Right renal cortex interstitium (tissue), 3 donors: ENCODE measurements around the gene BPIFB6. TPM values are rescaled to one million over a fixed set of nuclear protein-coding genes. Genes with fewer than 3 reads are reported as not detected.

Experiments used
- DNase-seq, 3 donors: peaks; one replicate each; pipeline ENCODE4 v3.0.0-alpha.2; 2013; ENCODE audit warnings: low read depth in 3 of 3, low spot score in 2 of 3
- polyA plus RNA-seq, 3 donors: library from polyadenylated mRNA; unstranded; fragments of 120-200 nt; gene quantifications; one replicate each; pipeline ENCODE4 v1.2.1, GENCODE V29; 2013; ENCODE audit not compliant: insufficient read length in 3 of 3

The BPIFB6 gene
- not detected for polyA plus RNA-seq

DNA sequence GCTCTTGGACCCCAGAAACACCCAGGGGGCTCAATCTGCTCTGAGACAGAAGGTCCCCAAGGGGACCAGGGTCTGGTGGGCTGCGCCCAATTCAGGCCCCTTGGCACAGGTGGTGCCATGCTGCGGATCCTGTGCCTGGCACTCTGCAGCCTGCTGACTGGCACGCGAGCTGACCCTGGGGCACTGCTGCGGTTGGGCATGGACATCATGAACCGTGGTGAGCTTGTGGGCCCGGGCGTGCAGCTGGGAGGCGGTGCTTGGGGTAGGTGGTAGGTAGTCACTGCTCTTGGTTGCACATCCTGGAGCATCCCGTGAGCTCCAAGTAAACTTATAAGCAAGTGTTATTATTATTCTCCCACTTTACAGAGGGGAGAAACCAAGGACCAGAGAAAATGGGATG, at the start of gene BPIFB6:
Gene BPIFB6, plus strand, starts transcription at position 118 of the 400 bp plus-strand sequence. Its CDS starts 0 bp downstream, at position 118.
- DNase-seq: no peak

DNA sequence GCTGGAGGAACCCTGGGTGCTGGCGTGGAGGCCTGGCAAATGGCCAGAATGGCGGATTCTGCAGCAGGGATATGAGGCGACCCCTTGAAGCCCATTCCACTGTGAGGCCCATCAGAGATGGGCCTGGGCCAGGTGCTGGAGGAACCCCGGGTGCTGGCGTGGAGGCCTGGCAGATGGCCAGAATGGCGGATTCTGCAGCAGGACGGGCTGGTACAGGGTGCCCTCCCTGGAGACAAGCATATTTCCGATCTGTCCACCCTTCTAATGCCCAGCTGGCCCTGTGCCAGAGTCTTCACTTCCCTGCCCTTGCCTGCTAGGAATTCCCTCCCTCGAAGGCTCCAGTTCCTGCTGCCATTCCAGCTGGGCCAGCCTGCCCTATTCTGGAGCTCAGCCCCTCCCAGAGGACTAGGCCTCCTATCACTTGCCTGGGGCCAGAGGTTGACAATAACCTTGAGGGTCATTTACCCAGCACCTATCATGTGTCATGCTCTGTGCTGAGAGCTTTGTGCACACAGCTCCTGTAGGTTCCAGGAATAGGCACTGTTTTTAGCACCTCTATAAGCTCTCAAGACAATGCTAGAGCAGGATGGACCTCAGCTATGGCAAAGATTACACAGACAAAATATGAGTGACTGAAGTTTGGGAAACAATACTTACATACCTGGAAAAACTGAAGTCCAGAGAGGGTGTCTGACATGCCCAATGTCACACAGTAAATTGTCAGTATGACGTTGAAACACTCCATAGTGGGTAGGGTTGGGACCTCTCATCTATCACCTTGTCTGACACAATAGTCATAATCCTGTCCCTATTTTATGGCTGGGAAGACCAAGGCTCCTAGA, 48.6 kb upstream of the BPIFB6 start:
- DNase-seq: peak in 2 of 3 donors; percentile 7 to 10

DNA sequence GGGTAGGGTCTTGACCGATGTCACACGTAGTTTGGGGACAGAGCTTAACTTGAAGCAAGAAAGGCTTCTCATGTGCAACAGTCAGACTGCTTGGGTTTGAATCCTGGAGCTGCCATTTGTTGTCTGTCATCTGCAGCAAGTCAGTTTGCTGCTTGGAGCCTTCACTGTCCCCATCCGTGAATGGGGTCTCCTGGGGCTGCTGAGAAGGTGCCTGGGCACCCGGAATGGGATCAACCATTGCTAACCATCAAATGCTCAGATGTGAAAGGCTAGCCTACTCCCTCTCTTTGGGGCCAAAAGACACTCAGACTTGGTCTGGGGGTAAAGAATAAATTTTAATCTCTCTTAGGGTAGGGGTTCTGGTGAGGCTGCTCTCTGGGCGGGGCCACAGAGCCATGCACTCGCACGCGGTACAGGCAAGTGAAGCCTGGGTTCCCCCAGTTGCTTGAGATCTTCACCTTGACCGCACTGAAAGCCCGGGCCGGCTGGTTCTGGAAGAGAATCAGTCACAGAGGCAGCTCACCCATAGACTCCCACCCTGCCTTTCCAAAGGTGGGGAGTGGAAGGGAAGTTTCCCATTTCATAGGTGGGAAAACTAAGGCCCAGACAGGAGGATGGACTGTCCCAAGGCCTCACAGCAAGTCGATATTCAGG, 47.9 kb upstream of the BPIFB6 start:
- DNase-seq: no peak

- DNase-seq: no peak
These were observed 47.3 kb upstream of the BPIFB6 start for GRCh38 chr20:32984196-32984595.

GRCh38 chr20:32984631-32985354, 46.7 kb upstream of the BPIFB6 start:
- DNase-seq: no peak

DNA sequence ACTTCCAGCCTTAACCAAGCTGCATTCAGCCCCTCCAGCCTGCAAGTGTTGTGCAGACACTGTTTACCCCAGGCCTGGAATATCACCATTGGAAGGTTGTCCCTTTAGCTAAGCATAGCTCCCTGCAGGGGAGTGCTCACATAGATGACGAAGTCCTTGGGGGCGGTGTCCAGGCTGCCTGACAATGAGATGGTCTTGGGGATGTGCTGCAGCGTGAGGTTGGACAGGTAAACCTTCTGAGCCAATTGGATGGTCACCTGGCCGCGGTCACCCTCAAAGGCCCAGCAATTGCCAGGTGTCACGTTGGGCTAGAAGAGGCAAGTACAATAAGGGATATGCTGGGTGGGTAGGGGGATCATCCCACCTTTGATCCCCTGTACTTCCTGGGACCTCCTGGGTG, 45.9 kb upstream of the BPIFB6 start:
- no peak for DNase-seq

GRCh38 chr20:32986331-32986966, 45.0 kb upstream of the BPIFB6 start:
- DNase-seq: no peak

- no peak for DNase-seq
These were observed 44.2 kb upstream of the BPIFB6 start for GRCh38 chr20:32987044-32987825.

GRCh38 chr20:32988008-32988407, 43.4 kb upstream of the BPIFB6 start:
- no peak for DNase-seq

- no peak for DNase-seq
These were observed 41.8 kb upstream of the BPIFB6 start for GRCh38 chr20:32989507-32990283.

DNA sequence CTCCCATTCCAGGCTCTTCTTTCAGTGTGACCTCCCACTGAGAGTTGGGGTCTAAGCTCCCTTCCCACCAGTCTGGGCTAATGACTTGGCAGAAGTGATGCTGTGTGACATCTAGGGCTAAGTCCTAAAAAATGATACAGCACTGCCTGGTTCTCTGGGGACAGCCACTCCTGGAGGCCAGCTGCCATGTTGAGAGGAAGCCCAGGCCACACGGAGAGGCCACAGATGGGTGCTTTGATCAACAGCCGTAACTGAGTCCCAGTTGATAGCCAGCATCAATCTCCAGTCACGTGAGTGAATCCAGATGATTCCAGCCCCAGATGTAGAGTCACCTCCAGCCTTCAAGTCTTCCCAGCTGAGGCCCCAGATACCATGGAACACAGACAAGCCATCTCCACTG, 41.0 kb upstream of the BPIFB6 start:
- DNase-seq: no peak

GRCh38 chr20:32991383-32991782, 40.1 kb upstream of the BPIFB6 start:
- DNase-seq: no peak

- no peak for DNase-seq
These were observed 39.4 kb upstream of the BPIFB6 start for GRCh38 chr20:32991792-32992641.

GRCh38 chr20:32993496-32994050, 37.9 kb upstream of the BPIFB6 start:
- DNase-seq: no peak

- no peak for DNase-seq
These were observed 35.6 kb upstream of the BPIFB6 start for GRCh38 chr20:32995802-32996201.

DNA sequence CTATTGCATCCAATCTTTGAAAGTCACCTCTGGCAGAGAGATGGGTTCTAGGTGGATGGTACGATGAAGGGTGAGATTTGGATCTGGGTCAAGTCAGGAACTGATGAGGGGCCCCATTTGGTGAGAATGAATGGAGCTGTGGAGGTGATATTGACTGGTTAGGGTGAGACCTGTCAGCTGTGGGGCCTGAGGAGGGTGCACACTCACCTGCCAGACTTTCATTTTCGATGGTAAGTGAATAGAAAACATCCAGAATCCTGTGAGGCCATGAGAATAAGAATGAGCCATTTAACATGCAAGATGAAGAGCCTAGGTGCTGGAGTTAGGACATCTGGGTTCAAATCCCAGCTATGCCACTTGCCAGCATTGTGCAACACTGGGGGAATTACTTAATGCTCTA, 34.0 kb upstream of the BPIFB6 start:
- no peak for DNase-seq

- DNase-seq: no peak
These were observed 31.7 kb upstream of the BPIFB6 start for GRCh38 chr20:32999603-33000250.
